Measurements from ENCODE around the gene RNF157.

- TF ChIP-seq CTCF (conservative IDR thresholded peaks at IDR 0.05; ENCODE audit: low read depth, low read length) (no peak), MAFK (IDR thresholded peaks at IDR 0.05; ENCODE audit: low read depth, low read length) (no peak)
These were observed 87.1 kb downstream of the RNF157 start for GRCh38 chr17:76153202-76153601.

All from IMR-90 (cell line).